NCI-H1417 treated with DMSO at 0.1 percent for 48 hours (cell line): ENCODE results near the gene FOCAD.
"Not testable (repeated sequence)": the region's sequence is repeated elsewhere in the genome, so short reads cannot be mapped to it uniquely, and the experiment has no call there.

ENCODE experiments used
- DNase-seq: peaks from one replicate; lab custom pipeline; 2025; lab: John Stamatoyannopoulos, UW

Gene FOCAD

DNA sequence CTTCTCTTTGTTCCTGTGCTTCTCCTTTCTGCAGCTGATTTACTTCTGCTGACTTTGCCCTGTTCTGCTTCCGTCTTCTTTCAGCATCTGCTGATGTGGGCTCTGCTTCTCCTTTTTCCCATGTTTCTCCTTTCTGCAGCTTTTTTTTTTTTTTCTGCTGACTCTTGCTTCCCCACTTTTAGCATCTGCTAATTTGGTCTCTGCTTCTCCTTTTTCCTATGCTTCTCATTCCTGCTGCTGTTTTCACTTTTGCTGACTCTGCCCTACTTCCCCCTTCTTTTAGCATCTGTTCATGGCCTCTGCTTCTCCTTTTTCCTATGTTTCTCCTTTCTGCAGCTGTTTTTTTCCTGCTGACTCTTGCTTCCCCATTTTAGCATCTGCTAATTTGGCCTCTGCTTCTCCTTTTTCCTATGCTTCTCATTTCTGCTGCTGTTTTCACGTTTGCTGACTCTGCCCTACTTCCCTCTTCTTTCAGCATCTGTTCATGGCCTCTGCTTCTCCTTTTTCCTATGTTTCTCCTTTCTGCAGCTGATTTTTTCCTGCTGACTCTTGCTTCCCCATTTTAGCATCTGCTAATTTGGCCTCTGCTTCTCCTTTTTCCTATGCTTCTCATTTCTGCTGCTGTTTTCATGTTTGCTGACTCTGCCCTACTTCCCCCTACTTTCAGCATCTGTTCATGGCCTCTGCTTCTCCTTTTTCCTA lies 289.3 kb downstream of the FOCAD start:
- DNase-seq: not testable (repeated sequence)

DNA sequence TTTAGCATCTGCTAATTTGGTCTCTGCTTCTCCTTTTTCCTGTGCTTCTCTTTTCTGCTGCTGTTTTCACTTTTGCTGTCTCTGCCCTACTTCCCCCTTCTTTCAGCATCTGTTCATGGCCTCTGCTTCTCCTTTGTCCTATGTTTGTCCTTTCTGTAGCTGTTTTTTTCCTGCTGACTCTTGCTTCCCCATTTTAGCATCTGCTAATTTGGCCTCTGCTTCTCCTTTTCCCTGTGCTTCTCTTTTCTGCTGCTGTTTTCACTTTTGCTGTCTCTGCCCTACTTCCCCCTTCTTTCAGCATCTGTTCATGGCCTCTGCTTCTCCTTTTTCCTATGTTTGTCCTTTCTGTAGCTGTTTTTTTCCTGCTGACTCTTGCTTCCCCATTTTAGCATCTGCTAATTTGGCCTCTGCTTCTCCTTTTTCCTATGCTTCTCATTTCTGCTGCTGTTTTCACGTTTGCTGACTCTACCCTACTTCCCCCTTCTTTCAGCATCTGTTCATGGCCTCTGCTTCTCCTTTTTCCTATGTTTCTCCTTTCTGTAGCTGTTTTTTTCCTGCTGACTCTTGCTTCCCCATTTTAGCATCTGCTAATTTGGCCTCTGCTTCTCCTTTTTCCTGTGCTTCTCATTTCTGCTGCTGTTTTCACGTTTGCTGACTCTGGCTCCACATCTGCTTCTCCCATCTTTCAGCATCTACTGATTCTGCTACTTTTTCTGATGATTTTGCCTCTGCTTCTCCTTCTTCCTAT lies 290.3 kb downstream of the FOCAD start:
- not testable (repeated sequence) for DNase-seq

DNA sequence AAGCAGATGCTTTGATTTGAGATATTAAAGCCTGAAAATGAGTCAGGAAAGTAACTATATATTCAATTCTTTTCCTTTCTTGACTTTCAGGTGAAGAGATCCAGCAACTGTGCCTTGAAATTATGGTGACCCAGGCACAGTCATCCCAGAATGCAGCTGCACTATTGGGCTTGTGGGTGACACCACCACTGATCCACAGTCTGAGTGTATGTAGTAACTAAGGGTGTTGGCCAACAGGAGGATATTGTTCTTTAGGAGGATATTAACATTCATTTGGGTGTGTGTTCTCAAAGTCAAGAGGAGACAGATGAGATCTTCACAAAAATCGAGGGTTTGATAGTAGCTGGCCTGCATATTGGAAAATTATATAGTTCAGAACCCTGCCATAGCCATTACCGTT lies 294.2 kb downstream of the FOCAD start:
- DNase-seq: no peak

DNA sequence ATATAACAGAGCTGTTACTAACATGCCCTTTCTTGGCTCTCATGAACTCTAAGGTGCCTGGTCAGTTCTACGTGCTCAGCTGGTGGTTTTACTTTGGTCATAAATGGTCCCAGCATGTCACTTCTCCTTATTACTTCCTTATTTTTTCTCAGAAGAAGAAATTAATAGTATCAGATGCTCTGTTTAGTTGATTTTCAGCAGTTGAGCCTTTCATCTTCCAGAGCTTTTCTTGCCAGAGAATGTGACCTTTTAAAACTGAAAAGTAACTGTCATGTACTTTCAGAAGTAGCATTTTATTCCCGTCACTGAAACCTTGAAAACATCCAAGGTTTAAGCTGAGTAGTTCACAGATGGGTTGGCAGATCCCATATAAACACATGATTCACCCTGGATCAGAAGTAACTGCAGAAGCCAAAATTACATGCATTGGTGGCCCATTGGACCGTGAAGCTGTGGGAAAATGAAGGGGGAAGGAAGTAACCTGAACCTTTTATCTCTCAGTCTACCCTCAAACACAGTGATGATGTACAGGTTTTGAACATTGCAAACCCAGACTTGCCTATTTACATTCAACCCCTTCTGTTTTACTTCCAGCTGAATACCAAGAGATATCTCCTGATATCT lies 296.9 kb downstream of the FOCAD start:
- no peak for DNase-seq

DNA sequence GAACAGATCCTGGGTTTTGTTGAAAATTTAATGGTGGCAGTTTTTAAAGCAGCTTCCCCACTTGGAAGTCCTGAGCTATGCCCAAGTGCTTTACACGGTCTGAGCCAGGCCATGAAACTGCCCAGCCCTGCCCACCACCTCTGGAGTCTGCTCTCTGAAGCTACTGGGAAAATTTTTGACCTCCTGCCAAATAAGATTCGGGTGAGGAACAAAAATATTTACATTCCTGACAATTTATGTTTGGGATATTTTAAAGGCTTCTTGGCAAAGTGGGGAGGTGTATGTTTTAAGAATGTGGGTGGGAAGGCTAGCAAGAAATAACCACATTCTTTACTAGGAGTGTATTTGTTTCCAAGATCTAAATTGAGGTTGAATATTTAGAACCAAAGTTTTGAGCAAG lies 297.4 kb downstream of the FOCAD start:
- DNase-seq: no peak

DNA sequence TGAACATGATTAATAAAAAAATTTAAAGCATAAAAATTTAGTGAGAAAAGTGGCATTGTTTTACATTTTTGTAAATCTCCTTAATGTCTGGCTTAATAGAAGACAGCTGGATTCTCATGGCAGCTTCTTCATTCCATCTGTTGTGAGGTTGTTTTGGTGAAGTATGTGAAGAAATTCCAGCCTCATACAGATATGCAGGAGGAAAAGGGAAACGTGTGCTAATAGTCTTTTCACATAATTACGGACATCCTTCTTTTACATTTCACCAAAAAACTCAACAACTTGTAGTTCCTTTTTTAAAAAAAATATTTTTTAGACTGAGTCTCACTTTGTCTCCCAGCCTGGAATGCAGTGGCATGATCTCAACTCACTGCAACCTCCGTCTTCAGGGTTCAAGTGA lies 300.4 kb downstream of the FOCAD start:
- no peak for DNase-seq

DNA sequence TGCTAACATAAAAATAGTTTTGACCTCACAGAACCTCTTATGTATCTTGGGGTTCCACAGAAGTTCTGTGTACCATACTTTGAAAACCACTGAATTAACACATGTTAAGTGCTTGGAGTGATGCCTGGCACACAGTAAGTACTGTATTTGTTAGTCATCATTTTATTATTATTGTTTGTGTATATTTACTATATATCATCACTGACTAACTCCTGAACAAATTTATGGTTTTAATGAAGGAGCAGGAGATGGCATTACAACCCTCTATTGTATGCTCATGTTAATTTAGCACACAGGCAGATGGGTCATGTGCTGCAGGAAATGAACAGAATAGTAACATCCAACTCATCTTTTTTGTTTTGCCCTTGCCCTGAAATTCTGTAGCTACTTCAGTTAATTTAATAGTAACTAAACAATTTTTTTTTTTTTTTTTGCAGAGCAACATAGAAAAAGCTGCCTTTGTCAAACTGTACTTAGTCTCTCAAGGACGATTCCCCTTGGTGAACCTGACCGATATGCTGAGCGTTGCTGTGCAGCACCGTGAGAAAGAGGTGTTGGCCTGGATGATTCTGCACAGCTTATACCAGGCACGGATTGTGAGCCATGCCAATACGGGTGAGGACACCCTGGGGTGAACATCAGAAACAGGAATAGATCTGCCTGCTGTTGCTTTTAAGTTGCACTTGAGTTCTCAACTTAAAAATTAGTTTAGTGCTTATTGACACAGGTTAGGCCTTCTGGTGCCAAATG lies 302.0 kb downstream of the FOCAD start:
- no peak for DNase-seq

DNA sequence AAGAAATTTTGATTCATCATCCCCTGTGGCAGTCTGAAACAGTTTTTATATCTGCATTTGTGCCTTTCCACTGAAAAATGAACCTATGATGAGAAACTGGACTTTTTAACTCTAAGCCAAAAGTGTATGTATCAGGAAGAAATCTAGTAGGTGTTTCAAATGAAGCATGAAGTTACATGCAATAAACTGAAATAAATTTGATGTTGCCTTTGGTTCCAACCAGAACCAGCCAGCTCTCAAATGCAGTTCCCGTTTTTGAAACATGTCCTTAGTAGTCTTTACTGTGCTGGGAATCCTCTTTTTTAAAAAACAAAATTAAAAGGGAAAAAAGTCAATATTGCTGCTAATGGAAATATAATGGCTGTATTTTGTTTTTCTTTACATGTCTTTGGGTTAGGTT lies 303.5 kb downstream of the FOCAD start:
- no peak for DNase-seq

DNA sequence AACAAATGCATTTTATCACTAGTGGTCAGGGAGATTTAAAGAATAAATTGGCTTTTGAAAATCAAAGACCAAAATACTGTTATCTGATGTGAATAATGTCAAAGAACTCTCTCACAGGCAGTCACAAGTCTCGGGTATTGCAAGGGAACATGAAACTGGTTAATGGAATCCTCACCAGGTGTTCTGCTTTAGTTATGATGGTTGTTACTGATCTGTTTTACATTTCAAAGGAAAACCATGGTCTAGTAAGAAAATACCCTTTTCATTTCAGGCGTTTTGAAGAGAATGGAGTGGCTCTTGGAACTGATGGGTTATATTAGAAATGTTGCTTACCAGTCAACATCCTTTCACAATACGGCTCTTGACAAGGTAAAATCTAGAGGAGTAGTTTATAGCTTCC lies 304.0 kb downstream of the FOCAD start:
- no peak for DNase-seq

DNA sequence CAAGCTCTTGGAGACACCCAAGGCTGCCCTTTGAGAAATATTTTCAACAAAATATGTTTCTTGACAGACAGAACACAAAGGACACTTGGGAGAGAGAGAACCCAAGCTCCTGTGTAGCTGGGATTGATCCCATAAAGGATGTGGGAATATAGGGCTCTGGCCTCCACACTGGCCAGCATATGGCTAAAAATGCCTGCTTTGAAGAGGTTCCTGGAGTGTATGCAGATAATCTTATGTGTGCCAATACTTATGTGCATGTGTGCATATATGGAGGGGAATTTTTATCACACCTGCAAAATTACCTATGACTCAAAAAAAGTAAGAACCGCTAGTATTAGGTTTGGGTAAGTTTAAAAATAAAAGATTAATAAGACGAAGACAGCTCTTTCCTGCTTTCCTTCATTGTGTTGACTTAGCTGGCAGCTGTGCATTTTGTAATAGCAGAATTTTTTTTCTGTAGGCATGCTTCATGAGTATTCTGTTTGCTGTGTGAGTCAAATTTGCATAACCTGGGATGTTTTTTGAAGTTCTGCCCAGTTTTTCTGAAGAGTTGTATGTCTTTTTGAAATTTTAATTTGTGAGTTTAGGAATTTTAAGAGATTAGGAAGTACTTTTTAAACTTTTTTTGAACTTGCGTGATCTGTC lies 304.7 kb downstream of the FOCAD start:
- no peak for DNase-seq

DNA sequence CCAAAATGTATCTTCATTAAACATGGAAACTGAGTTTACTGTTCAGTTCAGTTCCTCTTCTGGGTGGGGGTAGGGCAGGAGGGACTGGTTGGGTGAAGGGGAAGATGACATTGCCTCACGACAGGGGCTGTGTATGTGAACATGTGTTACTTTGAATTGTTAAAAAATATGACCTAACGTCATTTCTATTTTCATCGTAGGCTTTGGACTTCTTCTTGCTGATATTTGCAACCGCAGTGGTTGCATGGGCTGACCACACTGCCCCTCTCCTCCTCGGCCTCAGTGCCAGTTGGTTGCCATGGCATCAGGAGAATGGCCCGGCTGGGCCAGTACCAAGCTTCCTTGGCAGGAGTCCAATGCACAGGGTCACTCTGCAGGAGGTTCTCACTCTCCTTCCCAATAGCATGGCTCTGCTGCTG lies 305.9 kb downstream of the FOCAD start:
- DNase-seq: no peak

DNA sequence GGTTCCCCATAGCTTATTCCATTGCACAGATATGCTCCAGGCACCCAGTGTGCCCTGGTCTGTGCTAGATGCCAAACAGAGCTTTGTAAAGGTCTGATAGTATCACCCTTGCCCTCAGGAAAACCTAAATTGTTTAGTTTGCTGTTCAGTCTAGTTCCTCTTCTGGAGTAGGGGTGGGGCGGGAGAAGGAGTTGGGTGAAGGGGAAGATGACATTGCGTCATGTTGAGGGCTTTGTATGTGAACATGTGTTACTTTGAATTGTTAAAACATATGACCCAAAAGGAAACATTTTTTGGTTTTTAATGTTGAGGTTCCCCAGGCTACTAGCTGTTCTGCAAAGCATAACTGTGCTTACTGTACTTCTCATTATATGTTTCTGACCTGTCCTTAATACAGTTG lies 306.8 kb downstream of the FOCAD start:
- DNase-seq: no peak

DNA sequence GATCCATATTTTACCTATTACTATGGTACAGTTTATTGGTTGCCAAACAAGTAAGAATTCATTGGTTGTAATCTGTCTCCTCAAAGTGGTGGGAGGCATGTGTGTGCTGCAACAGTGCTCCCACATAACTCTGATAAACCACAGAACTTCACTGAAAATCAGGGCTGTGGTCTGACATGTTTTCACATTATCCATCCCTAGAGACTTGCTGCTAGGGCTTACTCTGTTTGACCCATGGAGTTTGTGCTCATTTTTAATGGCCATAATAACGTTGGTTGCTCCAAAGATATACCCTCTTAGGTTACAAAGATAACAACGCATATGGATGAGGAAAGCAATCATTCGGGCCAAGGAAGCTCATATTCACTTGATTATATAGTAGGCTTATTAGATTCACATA lies 310.4 kb downstream of the FOCAD start:
- no peak for DNase-seq

DNA sequence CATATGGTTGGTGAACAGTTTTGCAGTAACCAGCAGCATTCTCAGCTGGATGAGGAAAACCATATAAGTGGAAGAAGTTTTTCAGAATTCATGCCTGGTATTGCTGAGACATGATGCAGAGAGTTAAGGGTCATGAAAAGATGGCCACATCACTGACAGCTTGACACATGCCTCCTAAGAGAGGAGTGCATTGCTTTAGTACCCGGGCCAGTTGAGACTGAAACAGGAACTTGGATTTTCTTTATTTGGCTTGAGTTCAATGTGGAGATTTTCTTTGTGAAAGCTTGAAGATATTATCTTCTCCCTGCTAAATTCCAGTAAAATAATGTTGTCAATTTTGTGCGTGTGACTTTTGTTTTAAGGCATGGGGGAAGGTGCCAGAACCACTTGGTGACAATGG lies 311.6 kb downstream of the FOCAD start:
- DNase-seq: no peak

DNA sequence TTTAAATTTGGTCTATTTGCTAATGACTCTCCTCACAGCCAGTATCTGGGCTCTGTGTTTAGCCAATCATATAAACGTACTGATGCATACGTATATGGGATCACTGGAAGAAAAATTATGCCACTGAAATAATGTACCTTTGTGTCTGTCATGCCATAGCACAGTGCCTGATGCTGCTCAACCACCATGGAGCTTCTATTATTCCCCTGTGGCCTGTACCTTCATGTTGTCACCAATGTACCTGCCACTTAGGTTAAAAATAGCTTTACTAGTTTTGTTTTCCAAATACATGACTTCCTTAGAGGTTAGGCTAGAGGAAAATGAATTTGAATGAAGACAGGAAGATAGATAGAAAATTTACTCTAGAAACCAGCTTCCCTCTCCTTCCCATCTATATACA lies 312.8 kb downstream of the FOCAD start:
- DNase-seq: no peak

DNA sequence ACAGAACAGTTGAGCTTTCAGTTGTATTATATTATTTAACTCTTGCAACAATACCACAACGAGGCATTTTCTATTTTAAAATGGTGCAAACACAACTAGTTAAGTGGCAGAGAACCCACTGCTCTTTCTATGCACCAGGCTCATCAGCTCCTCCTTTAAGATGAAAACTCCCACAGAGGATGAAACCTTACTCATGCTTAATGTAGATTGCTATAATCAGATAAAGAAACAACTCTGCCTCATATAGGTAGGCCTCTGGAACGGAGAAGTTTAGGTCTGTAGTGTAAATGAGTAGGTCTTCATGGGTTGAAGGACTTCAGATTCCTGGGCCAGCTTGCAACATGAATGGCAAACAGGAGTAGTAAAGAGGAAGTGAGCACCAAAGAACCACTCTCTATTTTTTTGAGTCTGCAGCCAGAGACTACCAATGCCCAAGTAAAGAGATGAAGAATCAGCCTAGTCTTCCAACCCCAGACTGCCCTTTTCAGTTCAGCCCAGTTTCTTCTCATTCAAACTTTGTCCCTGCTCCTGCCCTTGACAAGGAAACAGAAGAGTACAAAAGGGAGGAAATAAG lies 313.5 kb downstream of the FOCAD start:
- DNase-seq: no peak

DNA sequence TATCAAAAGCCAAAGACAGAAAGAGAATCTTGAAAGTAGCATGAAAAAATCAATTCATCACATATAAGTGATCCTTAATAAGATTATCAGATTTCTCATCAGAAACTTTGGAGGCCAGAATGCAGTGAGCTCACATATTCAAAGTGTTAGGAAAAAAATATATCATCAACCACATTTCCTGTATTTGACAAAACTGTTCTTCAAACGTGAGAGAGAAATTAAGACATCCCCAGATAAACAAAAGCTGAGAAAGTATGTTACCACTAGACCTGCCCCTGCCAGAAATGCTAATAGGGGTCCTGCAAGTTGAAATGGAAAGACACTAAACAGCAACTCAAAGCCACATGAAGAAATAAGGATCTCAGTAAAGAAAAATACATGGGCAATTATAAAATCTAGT lies 317.5 kb downstream of the FOCAD start:
- DNase-seq: no peak

DNA sequence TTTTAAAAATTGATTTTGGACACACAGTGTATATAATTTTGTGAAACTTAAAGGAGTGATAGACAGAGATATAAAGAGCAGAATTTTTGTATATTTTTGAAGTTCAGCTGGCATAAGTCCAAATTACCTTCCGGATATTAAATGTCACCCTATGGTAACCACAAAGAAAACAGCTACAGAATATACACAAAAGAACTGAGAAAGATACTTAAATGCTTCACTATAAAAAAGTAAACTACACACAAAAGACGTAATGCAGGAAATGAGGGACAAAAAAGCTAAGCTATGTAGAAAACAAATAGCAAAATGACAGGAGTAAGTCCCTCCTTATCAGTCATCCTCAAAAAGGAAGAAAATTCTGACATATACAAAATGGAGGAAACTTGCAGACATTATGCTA lies 318.0 kb downstream of the FOCAD start:
- no peak for DNase-seq

DNA sequence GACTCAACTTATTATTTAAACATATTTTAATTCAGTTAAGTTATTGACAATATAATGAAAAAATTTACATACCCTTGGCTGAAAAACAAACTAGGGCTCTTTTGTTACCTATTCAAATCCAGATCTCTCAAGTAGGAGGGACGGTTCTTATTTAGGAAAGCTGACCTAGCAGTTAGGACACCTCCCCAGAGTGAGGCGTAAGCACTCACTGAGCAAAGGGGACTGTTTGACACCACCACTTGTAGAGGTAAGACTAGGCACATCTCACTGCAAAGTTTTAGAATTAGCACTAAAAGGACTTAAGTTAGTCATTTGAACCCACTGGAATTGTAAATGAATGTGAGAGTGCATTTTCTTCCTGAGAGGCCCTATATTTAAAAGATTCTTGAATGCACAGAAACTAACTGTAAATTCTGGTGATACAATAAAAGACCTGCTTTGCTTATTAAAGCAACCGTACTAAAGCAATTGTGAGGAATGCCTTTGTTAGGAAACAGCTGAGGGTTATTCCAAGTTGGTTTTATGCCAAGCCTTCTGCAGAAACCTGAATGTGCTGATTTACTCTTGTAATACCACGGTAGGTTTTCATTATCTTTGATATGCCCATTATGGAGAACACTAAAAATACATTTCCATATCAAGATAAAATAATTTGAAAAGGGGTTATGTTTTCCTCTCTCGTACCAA lies 331.2 kb downstream of the FOCAD start:
- no peak for DNase-seq

DNA sequence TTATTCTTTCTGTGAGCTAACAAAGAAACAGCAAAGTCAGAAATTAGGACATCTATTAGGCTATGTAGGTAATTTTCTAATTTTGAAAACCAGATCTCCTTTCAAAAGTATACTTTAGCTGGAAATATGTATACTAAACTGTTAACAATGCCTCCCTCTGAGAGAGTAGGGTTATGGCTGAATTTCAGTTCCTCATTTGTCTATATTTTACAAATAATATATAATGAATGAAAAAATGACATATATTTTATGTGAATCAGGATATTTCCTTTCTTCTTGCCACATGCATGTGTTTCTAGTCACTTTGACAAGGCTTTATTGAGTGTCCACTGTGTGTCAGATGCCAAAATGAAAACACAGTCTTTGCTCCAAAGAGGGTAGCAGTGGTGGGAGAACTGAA lies 331.9 kb downstream of the FOCAD start:
- DNase-seq: no peak
